GM06990 (cell line): ENCODE measurements around the gene CEP170B.
"Not testable (repeated sequence)": the region's sequence is repeated elsewhere in the genome, so short reads cannot be mapped to it uniquely, and the experiment has no call there.

Experiments
- DNase-seq: peaks from one replicate; pipeline ENCODE4 v3.0.0-alpha.2; 2011; ENCODE audit not compliant: insufficient read length; ENCODE audit errors: extremely low read depth
- H3K27me3 ChIP-seq: replicated peaks from 2 replicates; pipeline ENCODE4 v1.6.0; 2011; ENCODE audit warnings: low read length; ENCODE audit not compliant: control insufficient read depth, insufficient read depth
- H3K36me3 ChIP-seq: 2 replicates; pipeline ENCODE4 v1.5.1; 2011; ENCODE audit warnings: low read length; ENCODE audit not compliant: control insufficient read depth, insufficient read depth
- H3K4me3 ChIP-seq: replicated peaks from 2 replicates; pipeline ENCODE4 v1.5.1; 2011; ENCODE audit warnings: low read depth, mild to moderate bottlenecking, control low read depth, low read length
- TF ChIP-seq, protein P1 (sequence below): IDR thresholded peaks from 2 replicates; pipeline ENCODE4 v1.5.1; 2011; ENCODE audit warnings: low read length, control low read depth, mild to moderate bottlenecking, inconsistent platforms; ENCODE audit not compliant: insufficient read depth, poor library complexity, severe bottlenecking

The CEP170B gene

DNA sequence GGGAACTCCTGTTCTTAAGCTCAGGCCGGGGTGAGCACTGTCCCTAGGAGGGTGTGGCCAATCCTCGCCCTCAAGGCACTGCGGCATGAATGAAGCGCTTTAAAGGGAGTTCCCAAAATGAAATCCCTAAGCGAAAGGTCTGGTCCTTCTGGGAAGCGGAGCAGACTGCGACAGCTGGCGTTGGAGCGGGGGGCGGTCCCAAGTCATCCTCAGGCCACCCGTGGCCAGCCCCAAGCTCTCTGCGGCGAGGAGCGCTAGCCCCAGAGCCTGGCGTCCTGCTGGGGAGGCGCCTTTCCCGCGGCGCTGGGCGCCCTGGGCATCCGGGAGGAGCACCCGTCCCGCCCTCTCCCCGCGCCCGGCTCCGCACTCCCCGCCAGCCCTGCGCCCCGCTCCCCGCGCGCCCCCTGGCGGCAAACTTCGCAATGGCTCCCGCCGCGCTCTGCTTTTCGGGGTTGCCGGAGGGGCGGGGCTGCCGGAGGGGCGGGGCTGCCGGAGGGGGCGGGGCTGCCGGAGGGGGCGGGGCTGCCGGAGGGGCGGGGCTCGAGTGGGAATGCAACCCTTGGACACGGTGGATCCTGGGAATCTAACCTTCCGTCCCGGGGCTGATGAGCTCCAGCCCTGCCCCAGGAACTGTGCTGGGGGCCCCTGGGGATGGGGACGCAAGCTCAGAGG is 38.7 kb upstream of the CEP170B start:
- TF ChIP-seq, protein P1, sequence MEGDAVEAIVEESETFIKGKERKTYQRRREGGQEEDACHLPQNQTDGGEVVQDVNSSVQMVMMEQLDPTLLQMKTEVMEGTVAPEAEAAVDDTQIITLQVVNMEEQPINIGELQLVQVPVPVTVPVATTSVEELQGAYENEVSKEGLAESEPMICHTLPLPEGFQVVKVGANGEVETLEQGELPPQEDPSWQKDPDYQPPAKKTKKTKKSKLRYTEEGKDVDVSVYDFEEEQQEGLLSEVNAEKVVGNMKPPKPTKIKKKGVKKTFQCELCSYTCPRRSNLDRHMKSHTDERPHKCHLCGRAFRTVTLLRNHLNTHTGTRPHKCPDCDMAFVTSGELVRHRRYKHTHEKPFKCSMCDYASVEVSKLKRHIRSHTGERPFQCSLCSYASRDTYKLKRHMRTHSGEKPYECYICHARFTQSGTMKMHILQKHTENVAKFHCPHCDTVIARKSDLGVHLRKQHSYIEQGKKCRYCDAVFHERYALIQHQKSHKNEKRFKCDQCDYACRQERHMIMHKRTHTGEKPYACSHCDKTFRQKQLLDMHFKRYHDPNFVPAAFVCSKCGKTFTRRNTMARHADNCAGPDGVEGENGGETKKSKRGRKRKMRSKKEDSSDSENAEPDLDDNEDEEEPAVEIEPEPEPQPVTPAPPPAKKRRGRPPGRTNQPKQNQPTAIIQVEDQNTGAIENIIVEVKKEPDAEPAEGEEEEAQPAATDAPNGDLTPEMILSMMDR, result peak; percentile 32
- no peaks in the 10 kb centered on the region; the same call in 1 of the 2 replicates for H3K27me3 ChIP-seq
- peak; percentile 80 for DNase-seq

GRCh38 chr14:104826861-104827176 is 38.2 kb upstream of the CEP170B start:
- TF ChIP-seq, protein P1, result no peak
- Histone ChIP-seq H3K27me3 (no peaks in the 10 kb centered on the region; the same call in 1 of the 2 replicates), H3K36me3 (no peaks in the 10 kb centered on the region), H3K4me3 (no peak overlapping the region; the same call in 1 of the 2 replicates)
- no peak for DNase-seq

More for the DNA sequence above, 38.7 kb upstream of the CEP170B start:
- Histone ChIP-seq H3K36me3 (no peaks in the 10 kb centered on the region), H3K4me3 (peak overlapping the region; percentile 64)

GRCh38 chr14:104827177-104828055 is 37.7 kb upstream of the CEP170B start:
- Histone ChIP-seq H3K27me3 (no peaks in the 10 kb centered on the region; the same call in 1 of the 2 replicates), H3K4me3 (no peak overlapping the region; the same call in 1 of the 2 replicates), H3K36me3 (no peaks in the 10 kb centered on the region)
- TF ChIP-seq, protein P1, result peak; percentile 54
- DNase-seq, result no peak

- no peak for DNase-seq
- no peaks in the 10 kb centered on the region for H3K36me3 ChIP-seq
- TF ChIP-seq, protein P1, result no peak
Observed at GRCh38 chr14:104830781-104831180, 34.3 kb upstream of the CEP170B start.

GRCh38 chr14:104836171-104836935 is 28.7 kb upstream of the CEP170B start:
- not testable (repeated sequence) for H3K36me3 ChIP-seq, DNase-seq, H3K27me3 ChIP-seq, H3K4me3 ChIP-seq

More at GRCh38 chr14:104830781-104831180, 34.3 kb upstream of the CEP170B start:
- Histone ChIP-seq H3K4me3 (no peak overlapping the region), H3K27me3 (no peaks in the 10 kb centered on the region; the same call in 1 of the 2 replicates)
